Measurements from ENCODE around the gene INCENP. TPM values are rescaled to one million over a fixed set of nuclear protein-coding genes. Genes with fewer than 3 reads are reported as not detected.

The INCENP gene
- total and polyA plus RNA-seq, 2 of the 13 experiments (the other 11 are each of a cell fraction or from before 2014, with no cell fraction given) = 14.1 to 37.3 TPM

DNA sequence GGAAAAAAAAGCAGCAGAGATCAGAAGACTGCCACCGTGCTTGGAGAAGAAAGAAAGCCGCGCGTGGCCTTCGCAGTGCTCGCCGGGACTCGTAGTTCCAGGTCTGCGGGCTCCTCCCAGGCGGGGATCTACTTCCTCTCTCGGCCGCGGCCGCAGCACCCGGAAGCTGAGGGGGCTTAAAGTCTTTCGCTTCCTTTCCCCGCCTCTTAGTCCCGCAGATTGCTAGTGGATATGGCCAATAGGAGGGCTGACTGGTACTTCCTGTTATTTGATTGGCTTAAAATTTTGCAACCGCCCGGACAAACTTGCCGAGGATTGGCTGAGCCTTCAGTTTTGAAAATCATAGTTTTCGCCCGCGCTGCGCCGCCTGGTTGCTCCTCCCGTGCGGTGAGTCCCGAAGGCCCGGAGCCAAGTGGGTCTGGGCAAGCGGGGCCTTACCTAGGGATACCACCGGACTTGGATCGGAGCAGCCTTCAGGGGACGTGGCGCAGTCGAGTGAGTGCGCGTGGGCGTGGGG lies at the start of gene INCENP (continued):
- TF ChIP-seq KDM2A (CRISPR knock-in tag; IDR thresholded peaks at IDR 0.05; ENCODE audit: borderline replicate concordance, low read depth) = peak; percentile 55; the same call in 1 of the 2 replicates

DNA sequence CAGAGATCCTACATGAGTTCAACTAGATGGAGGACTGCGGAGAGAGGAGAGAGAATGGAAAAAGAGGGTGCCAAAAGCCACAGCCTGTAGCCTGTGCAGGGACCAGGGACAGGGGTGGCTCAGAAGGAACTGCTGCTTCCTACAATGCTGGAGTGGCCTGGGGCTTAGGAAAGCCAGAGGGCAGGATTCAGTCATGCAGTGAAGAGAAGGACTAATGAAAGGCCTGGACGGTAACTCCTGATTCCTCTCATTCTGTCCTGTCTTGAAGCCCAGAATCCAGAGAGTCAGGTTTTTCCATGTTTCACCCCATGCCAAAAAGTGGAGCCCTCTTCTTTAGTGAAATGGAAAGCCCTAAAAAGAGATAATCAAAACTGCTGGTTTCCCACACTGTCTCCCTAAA lies 48.4 kb upstream of the INCENP start:
- Histone ChIP-seq H3K9ac (ENCODE audit: insufficient read depth, low read depth, low read length) (no peak overlapping the region), H2AFZ (ENCODE audit: low read length) (no peak overlapping the region), H3K4me3 (replicated peaks in 1 of 3; ENCODE audit: insufficient read depth in 1 of 3, low read depth in 2 of 3, low read length in 3 of 3) (no peak overlapping the region), H3K36me3 (replicated peaks in 1 of 2; ENCODE audit: control insufficient read depth in 1 of 2, insufficient read depth in 2 of 2, low read length in 2 of 2) (no peaks in the 10 kb centered on the region), H3K4me2 (ENCODE audit: low read depth, low read length) (no peak overlapping the region), H3K27me3 (ENCODE audit: control insufficient read depth in 1 of 2, insufficient read depth in 2 of 2, low read length in 2 of 2) (no peaks in the 10 kb centered on the region; a peak in 2 of 5 replicates), H4K20me1 (ENCODE audit: insufficient read depth, low read length) (no peaks in the 10 kb centered on the region), H3K9me3 (ENCODE audit: low read length) (no peaks in the 10 kb centered on the region), H3K27ac (ENCODE audit: extremely low read length, insufficient read depth, low read length) (no peak overlapping the region), H3K4me1 (ENCODE audit: insufficient read depth, low read length) (no peaks in the 10 kb centered on the region), H3K79me2 (ENCODE audit: insufficient read depth, low read length) (no peaks in the 10 kb centered on the region)
- in situ Hi-C loops (cut with HindIII; ENCODE audit: extremely low pct_ligation_motif_present, low pct_unique_long_range_greater_than_20kb) (no loop called here), intact Hi-C loops (cut with micrococcal nuclease; ENCODE audit: unreplicated experiment) (no loop called here)
- DNase-seq (ENCODE audit: low spot score) (no peak), ATAC-seq (no peak), FAIRE-seq (no peak)
- TF ChIP-seq CBX2 (IDR thresholded peaks at IDR 0.05; ENCODE audit: low read depth, low read length) (no peak), CBX2 (CRISPR knock-in tag; IDR thresholded peaks at IDR 0.05; ENCODE audit: low read depth) (no peak), CENPT (CRISPR knock-in tag; IDR thresholded peaks at IDR 0.05; ENCODE audit: low read depth) (no peak), NFKBIZ (CRISPR knock-in tag; IDR thresholded peaks at IDR 0.05) (no peak), ZSCAN25 (CRISPR knock-in tag; IDR thresholded peaks at IDR 0.05) (no peak), ZNF234 (CRISPR knock-in tag; conservative IDR thresholded peaks at IDR 0.05) (no peak), ZNF558 (CRISPR knock-in tag; IDR thresholded peaks at IDR 0.05; ENCODE audit: borderline replicate concordance) (no peak), ZNF891 (CRISPR knock-in tag; IDR thresholded peaks at IDR 0.05) (no peak), U2AF1 (optimal IDR thresholded peaks at IDR 0.05; ENCODE audit: low read depth, low read length) (no peak), ZNF577 (CRISPR knock-in tag; IDR thresholded peaks at IDR 0.05; ENCODE audit: borderline replicate concordance, low read depth) (no peak), MEIS1 (CRISPR knock-in tag; IDR thresholded peaks at IDR 0.05; ENCODE audit: borderline replicate concordance) (no peak), NPAS2 (CRISPR knock-in tag; IDR thresholded peaks at IDR 0.05; ENCODE audit: borderline replicate concordance) (no peak), RARG (CRISPR knock-in tag; IDR thresholded peaks at IDR 0.05; ENCODE audit: low read depth) (no peak), PATZ1 (CRISPR knock-in tag; IDR thresholded peaks at IDR 0.05) (no peak)
- TF ChIP-seq, protein P1, sequence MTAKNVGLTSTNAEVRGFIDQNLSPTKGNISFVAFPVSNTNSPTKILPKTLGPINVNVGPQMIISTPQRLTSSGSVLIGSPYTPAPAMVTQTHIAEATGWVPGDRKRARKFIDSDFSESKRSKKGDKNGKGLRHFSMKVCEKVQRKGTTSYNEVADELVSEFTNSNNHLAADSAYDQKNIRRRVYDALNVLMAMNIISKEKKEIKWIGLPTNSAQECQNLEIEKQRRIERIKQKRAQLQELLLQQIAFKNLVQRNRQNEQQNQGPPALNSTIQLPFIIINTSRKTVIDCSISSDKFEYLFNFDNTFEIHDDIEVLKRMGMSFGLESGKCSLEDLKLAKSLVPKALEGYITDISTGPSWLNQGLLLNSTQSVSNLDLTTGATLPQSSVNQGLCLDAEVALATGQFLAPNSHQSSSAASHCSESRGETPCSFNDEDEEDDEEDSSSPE (CRISPR knock-in tag; IDR thresholded peaks at IDR 0.05) = no peak
- TF ChIP-seq, protein P2, sequence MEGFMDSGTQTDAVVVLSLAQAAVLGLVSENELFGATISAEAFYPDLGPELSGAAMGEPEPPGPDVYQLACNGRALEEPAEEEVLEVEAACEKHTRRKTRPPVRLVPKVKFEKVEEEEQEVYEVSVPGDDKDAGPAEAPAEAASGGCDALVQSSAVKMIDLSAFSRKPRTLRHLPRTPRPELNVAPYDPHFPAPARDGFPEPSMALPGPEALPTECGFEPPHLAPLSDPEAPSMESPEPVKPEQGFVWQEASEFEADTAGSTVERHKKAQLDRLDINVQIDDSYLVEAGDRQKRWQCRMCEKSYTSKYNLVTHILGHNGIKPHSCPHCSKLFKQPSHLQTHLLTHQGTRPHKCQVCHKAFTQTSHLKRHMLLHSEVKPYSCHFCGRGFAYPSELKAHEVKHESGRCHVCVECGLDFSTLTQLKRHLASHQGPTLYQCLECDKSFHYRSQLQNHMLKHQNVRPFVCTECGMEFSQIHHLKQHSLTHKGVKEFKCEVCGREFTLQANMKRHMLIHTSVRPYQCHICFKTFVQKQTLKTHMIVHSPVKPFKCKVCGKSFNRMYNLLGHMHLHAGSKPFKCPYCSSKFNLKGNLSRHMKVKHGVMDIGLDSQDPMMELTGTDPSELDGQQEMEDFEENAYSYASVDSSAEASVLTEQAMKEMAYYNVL (CRISPR knock-in tag; IDR thresholded peaks at IDR 0.05; ENCODE audit: borderline replicate concordance) = no peak
- TF ChIP-seq, protein P3, sequence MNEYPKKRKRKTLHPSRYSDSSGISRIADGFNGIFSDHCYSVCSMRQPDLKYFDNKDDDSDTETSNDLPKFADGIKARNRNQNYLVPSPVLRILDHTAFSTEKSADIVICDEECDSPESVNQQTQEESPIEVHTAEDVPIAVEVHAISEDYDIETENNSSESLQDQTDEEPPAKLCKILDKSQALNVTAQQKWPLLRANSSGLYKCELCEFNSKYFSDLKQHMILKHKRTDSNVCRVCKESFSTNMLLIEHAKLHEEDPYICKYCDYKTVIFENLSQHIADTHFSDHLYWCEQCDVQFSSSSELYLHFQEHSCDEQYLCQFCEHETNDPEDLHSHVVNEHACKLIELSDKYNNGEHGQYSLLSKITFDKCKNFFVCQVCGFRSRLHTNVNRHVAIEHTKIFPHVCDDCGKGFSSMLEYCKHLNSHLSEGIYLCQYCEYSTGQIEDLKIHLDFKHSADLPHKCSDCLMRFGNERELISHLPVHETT (CRISPR knock-in tag; conservative IDR thresholded peaks at IDR 0.05) = no peak
- ChIA-PET CTCF (ENCODE audit: low intra/inter-chr PET ratio, low total read pairs) (no interaction called here), POLR2A (no interaction called here)
- 89% methylated on average over 2 of the region's 2 CpGs for WGBS (ENCODE audit: low lambda C conversion rate)
- BruUV-seq (replicated peaks) = no TSS peak

Data from HepG2 (cell line).